Stimulated activated CD4-positive, alpha-beta T cell treated with anti-CD3 and anti-CD28 coated beads, Interleukin-2, amount 100 ng/mL, for 24 hours (primary cell): ENCODE measurements around the gene COL23A1.
"Not testable (repeated sequence)": the region's sequence is repeated elsewhere in the genome, so short reads cannot be mapped to it uniquely, and the experiment has no call there.

Experiments
- DNase-seq, 2 donors: peaks; one replicate each; pipeline ENCODE4 v3.0.0-alpha.2; 2020

COL23A1 gene

DNA sequence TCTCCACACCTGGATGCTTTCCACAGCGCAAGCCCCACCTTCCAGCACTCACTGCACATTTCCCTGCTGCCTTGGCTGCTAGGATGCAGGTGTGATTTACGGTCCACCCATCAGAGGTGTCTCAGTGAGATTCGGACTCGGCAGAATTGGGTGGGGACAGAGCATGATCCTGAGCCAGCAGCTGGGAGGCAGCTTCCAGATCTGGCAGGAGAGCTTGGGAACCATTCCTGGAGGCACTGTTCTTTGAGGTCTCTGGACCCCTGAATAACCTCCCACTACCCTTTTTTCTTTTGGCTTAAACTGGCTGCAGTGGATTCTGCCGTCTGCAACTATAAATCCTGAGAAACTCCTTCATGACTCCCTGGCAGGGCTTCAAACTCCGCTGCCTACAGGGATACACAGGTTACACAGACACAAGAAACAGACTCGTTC is 258.0 kb downstream of the COL23A1 start:
- no peak for DNase-seq

DNA sequence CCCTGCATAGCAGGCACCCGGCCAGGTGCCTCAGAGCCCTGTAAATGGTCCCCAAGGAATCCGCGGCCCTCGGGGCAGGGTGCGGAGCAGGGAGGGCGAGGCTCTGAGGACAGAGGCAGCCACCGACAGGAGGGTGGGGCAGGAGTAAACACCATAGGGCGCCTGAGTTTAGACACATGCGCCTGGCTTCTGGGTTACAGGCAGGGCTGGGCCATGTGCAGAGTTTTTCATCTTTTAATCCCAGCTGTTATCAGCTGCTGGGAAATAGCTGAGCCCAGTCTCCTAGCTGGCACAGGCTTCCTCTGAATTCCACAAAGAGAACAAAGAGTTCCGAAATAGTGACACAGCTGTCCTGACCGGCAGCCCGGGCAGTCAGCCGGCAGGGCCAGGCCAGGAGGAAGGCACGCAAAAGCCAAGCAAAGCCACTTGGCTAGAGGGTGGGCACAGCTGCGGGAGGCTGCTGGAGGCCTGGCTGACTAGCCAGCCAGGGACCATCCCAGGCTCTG is 258.6 kb downstream of the COL23A1 start:
- DNase-seq = no peak

GRCh38 chr5:178330791-178331404 is 259.3 kb downstream of the COL23A1 start:
- no peak for DNase-seq

GRCh38 chr5:178328826-178329730 is 261.1 kb downstream of the COL23A1 start:
- no peak for DNase-seq

GRCh38 chr5:178327931-178328711 is 262.1 kb downstream of the COL23A1 start:
- no peak for DNase-seq

GRCh38 chr5:178327446-178327845 is 262.7 kb downstream of the COL23A1 start:
- DNase-seq = no peak

- no peak for DNase-seq
These were observed 263.8 kb downstream of the COL23A1 start for GRCh38 chr5:178326374-178326715.

- no peak for DNase-seq
These were observed 264.4 kb downstream of the COL23A1 start for GRCh38 chr5:178325679-178326373.

GRCh38 chr5:178325311-178325678 is 264.9 kb downstream of the COL23A1 start:
- no peak for DNase-seq

DNA sequence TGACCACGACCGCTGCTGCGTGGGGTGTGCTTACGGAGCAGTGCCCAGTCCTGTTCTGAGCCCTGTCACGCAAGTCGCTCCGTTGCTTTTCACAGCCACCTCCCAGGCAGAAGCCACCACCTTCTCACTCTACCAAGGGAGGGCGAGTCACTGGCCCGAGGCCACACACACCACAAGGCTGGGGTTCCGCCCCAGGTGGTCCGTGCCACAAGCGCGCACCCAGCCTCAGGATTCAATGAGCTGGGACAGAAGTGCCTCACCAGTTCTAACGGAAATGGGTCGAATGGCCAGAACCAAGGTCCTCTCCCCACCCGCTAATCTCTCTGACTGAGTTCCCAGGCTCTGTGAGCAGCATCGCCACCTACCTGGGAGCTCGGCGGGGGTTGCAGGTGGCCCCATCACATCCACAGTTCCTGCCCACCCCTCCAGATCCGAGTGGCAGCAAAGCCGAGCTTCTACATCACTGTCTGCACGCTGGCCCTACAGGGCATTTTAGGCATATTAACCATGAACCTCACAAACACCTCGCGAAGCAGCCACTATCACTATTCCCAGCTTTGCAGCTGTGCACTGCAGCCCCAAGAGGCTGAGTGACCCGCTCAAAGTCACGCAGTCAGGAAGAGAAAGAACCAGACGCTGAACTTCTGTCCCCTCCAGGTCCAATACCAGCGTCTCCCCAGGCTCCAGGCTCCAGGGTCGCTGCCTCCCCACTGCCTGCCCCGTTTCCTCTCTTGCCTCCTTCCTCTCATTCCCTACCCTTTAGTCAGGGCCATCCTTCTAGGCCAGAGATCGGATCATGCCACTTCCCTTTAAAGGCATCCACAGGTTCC is 265.5 kb downstream of the COL23A1 start:
- no peak for DNase-seq

DNA sequence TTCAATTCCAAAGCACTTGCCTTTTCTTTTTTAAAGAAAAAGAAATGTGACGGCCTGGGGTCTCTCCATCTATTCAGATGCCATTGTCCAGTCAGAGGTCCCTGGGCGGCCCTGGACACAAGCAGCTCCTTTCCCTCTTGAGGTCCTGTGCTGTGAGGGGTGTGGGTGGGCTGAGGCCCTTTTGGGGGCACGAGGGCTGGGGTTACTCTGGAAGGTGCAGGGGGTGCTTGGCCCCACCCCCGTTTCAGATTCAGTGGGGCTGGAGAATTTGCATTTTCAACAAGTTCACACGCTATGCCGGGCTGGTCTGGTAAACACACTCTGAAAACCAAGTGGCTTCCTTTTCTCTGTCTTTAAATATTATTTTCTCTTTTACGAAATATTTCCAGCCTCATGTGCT is 266.2 kb downstream of the COL23A1 start:
- no peak for DNase-seq

DNA sequence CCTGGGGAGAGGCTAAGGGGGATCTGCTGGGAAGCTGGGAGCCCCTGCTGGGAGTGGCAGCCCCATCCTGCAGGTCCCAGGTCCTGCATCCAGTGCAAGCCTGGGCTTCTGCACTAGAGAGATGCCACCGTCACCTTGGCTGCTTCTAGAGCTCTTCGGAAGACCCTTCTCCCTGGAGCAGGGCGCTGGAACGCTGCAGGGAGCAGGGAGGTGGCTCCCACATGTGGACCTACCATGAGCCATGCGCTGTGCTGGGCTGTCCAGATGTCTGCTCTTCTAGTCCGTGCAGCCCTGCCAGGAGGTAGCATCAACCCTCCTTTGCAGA is 266.7 kb downstream of the COL23A1 start:
- no peak for DNase-seq

DNA sequence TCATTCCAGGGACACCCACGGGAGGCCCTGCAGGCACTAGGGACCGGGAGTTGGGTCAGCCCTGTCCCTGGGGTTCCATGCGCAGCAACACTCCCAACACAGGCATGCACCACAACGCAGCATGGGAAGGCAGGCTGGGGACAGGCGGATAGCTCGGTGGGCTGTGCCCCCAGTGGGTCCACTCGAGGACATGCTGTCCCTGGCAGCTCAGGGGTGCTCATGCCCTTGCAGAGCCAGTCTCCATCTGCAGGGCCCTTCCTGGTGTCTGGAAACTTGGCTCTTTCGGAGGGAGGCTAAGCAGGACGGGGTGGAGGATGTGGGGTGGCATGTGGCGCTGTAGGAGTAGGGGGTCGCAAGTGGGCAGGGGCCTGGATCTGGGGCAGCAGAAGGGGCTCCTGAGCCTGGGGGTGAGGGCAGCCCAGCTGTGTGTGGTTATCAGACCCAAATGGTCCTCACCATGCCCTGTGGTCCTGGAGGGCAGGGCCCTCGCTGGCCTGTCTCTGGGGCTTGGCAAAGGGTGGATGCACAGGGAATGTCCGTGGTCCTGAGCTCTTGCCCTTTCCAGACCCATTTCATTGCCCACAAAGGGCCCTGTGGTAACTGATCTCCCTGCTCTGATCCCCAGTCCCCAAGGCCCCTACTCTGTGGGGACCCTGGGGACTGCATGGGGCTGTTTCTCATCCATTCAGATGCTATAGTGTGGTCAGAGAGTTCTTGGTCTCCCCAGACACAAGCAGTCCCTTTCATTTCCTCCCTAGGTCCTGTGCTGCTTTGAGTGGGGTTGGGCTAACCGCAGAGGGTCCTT is 267.3 kb downstream of the COL23A1 start:
- no peak for DNase-seq

- no peak for DNase-seq
These were observed 269.8 kb downstream of the COL23A1 start for GRCh38 chr5:178320281-178320855.

GRCh38 chr5:178319541-178320041 is 270.6 kb downstream of the COL23A1 start:
- no peak for DNase-seq

DNA sequence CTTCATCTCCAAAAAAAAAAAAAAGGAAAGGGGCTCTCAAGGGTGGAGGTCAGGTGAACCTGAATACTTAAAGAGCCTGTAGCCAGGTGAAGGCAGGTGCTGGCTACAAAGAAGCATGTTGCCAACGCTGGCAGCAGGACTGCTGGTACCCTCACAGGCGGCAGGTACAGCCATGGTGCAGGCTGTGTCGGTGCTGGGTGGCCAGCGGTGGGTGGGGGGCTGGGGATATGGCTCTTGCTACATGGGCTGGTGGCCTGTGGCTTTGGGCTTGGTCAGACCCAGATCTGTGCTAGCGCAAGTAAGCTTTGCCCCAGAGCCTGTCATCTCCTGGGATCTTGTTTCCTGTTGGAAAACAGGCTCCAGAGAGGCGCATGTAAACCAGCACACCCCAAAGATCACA is 271.3 kb downstream of the COL23A1 start:
- no peak for DNase-seq

DNA sequence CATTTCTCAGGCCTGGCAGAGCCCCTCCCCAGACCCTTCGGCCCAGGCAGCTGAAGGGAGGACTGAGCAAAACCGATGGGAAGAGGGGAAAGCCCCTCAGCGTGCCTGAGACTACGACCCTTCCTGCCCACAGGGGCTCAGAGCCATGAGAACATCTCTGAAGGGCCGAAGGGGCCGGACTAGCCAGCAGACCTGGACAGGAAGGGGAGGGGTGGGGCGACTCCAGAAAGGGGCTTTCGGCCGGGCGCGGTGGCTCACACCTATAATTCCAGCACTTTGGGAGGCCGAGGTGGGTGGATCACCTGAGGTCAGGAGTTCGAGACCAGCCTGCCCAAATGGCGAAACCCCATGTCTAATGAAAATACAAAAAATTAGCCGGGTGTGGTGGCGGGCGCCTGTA is 271.8 kb downstream of the COL23A1 start:
- no peak for DNase-seq

DNA sequence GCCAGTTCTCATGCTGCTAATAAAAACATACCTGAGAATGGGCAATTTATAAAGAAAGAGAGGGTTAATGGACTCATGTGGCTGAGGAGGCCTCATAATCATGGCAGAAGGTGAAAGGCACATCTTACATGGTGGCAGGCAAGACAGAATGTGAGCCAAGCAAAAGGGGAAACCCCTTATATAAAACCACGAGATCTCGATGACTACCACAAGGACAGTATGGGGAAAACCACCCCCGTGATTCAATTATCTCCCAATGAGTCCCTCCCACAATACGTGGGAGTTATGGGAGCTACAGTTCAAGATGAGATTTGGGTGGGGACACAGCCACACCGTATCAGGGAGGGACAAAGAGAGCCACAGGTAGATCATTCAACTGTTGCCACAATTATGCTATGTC is 272.5 kb downstream of the COL23A1 start:
- DNase-seq = not testable (repeated sequence)

DNA sequence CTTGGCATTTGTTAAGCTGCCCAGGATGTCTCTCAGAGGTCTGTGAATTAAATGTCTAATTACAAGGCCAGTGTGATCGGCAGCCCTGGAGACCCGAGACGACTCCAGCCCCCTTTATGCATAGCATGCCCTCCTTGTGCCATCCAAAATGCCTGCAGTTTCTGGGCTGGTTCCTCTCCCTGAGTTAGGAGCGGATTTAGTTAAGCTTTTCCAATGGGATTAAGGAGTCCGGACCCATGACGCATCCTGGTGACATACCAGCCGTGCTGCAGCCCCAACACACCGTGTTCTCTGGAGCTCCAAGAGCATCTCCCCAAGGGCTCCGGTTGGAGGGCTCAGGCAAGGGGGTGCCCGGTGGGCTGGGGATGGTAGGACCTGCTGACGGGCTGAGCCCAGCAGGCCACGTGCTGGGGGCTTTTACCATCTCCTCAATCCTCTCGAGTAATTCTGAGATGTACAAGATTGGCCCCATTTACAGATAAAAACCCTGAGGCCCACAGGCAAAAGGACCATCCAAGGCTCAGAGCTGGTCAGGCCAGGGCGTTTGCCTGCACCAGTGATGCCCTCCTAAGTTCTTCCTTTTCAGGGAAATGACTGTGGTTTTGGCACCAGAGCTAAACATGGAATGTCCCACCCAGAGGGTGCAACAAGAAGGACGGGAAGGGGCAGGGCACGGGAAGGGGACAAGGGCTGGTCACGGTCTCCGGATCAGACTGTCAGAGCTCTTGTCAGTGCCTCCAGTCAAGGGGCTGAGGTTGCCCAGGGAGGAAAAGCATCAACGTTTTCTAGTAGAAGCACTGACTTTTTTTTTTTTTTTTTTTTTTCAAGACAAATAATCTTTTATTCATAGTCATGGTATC is 275.0 kb downstream of the COL23A1 start:
- no peak for DNase-seq
